PC-9 (cell line): ENCODE results near the gene GNG4.

ENCODE experiments used
- EZH2 ChIP-seq: fragments of 200-600 bp; sonication (generic); IDR thresholded peaks from 2 replicates; pipeline ENCODE4 v1.8.0; 2017; ENCODE audit warnings: antibody characterized with exemption, low read depth
- TF ChIP-seq, protein P1 (sequence below): fragments of 200-600 bp; sonication (generic); conservative IDR thresholded peaks from 2 replicates; pipeline ENCODE4 v1.6.1; 2017; ENCODE audit warnings: mixed run types, antibody characterized with exemption, mild to moderate bottlenecking, moderate library complexity

DNA sequence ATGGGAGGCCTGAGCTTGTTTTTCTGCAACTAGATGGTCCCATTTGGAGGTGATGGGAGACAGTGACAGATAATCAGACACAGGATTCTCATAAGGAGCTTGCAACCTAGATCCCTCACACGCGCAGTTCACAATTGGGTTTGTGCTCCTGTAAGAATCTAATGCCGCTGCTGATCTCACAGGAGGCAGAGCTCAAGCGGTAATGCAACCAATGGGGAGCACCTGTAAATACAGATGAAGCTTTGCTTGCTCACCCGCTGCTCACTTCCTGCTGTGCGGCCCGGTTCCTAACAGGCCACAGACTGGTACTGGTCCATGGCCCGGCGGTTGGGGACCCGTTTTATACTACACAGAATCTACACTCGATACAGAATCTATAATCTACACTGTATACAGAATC lies 92.8 kb downstream of the GNG4 start:
- TF ChIP-seq EZH2 = no peak
- TF ChIP-seq, protein P1, sequence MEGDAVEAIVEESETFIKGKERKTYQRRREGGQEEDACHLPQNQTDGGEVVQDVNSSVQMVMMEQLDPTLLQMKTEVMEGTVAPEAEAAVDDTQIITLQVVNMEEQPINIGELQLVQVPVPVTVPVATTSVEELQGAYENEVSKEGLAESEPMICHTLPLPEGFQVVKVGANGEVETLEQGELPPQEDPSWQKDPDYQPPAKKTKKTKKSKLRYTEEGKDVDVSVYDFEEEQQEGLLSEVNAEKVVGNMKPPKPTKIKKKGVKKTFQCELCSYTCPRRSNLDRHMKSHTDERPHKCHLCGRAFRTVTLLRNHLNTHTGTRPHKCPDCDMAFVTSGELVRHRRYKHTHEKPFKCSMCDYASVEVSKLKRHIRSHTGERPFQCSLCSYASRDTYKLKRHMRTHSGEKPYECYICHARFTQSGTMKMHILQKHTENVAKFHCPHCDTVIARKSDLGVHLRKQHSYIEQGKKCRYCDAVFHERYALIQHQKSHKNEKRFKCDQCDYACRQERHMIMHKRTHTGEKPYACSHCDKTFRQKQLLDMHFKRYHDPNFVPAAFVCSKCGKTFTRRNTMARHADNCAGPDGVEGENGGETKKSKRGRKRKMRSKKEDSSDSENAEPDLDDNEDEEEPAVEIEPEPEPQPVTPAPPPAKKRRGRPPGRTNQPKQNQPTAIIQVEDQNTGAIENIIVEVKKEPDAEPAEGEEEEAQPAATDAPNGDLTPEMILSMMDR = no peak
